HepG2 (cell line): ENCODE measurements around the gene POLR2H. TPM values are rescaled to one million over a fixed set of nuclear protein-coding genes. Genes with fewer than 3 reads are reported as not detected.

ENCODE experiments used
- HNRNPH1 ChIP-seq: fragments of 200-400 bp; formaldehyde crosslinking; optimal IDR thresholded peaks from 2 replicates; pipeline ENCODE3; 2017; ENCODE audit warnings: mild to moderate bottlenecking, low read depth, low read length
- RCOR2 ChIP-seq: IDR thresholded peaks from 2 replicates; pipeline ENCODE4 v1.6.1; 2016; ENCODE audit warnings: missing biosample characterization, missing genetic modification reagents
- TEAD2 ChIP-seq: sonication (generic); formaldehyde crosslinking; IDR thresholded peaks from 2 replicates; pipeline ENCODE4 v1.9.0; 2021; ENCODE audit warnings: missing genetic modification reagents
- ZNF558 ChIP-seq: sonication (generic); formaldehyde crosslinking; IDR thresholded peaks from 2 replicates; pipeline ENCODE4 v1.9.0; 2022; ENCODE audit warnings: mild to moderate bottlenecking, missing genetic modification reagents, borderline replicate concordance
- ZNF75D ChIP-seq: sonication (generic); formaldehyde crosslinking; IDR thresholded peaks from 2 replicates; pipeline ENCODE4 v1.8.1; 2023; ENCODE audit warnings: missing genetic modification reagents, mild to moderate bottlenecking, borderline replicate concordance
- ZNF878 ChIP-seq: sonication (generic); formaldehyde crosslinking; IDR thresholded peaks from 2 replicates; pipeline ENCODE4 v1.8.1; 2023; ENCODE audit warnings: mild to moderate bottlenecking, missing genetic modification reagents, moderate library complexity
- ZSCAN30 ChIP-seq: sonication (generic); formaldehyde crosslinking; IDR thresholded peaks from 2 replicates; pipeline ENCODE4 v1.5.0; 2020; ENCODE audit warnings: mild to moderate bottlenecking, missing genetic modification reagents
- polyA plus RNA-seq, 8 experiments: library from polyadenylated mRNA; depleted of rRNA in 3 of 8; stranded (reverse) in 7 of 8; unstranded in 1 of 8; fragments of >200 nt; fragmentation: Illumina TruSeq in 4 of 8; extraction: Trizol in 4 of 8; gene quantifications; 2 replicates each; pipeline versions ENCODE4 v1.2.1 to v1.2.3, GENCODE V29; 2011 to 2016; ENCODE audit warnings: low read depth in 4 of 8, missing spikeins in 1 of 8, mixed read lengths in 1 of 8; ENCODE audit not compliant: insufficient read depth in 1 of 8
- total RNA-seq, 5 experiments: library from RNA; depleted of rRNA; stranded (reverse); fragments of >200 nt; fragmentation: Illumina TruSeq; extraction: Trizol; gene quantifications; 2 replicates each; pipeline ENCODE4 v1.2.3, GENCODE V29; 2016; ENCODE audit warnings: low read depth in 1 of 5
- TF ChIP-seq, protein P1 (sequence below): sonication (generic); formaldehyde crosslinking; conservative IDR thresholded peaks from 2 replicates; pipeline ENCODE4 v1.4.0; 2020; ENCODE audit warnings: missing genetic modification reagents
- TF ChIP-seq, protein P2 (sequence below): sonication (generic); formaldehyde crosslinking; IDR thresholded peaks from 2 replicates; pipeline ENCODE4 v1.4.0; 2020; ENCODE audit warnings: missing genetic modification reagents
- TF ChIP-seq, protein P3 (sequence below), 2 experiments: IDR thresholded peaks; 2 replicates each; pipeline ENCODE4 v1.6.1; 2011 to 2012; ENCODE audit warnings: low read length in 2 of 2, borderline replicate concordance in 1 of 2, low read depth in 1 of 2, mild to moderate bottlenecking in 1 of 2, moderate library complexity in 1 of 2
- TF ChIP-seq, protein P4 (sequence below): sonication (generic); formaldehyde crosslinking; IDR thresholded peaks from 2 replicates; pipeline ENCODE4 v1.5.0; 2020; ENCODE audit warnings: missing genetic modification reagents
- TF ChIP-seq, protein P5 (sequence below), 2 experiments: sonication (generic) in 1 of 2; formaldehyde crosslinking in 1 of 2; IDR thresholded peaks; 2 replicates each; pipeline versions ENCODE4 v1.4.0 to v1.6.1; 2016 to 2020; ENCODE audit warnings: borderline replicate concordance in 1 of 2, low read depth in 1 of 2, mild to moderate bottlenecking in 1 of 2, missing genetic modification reagents in 1 of 2

POLR2H gene
- total and polyA plus RNA-seq, 2 of the 13 experiments (the other 11 are each of a cell fraction or from before 2014, with no cell fraction given) = 118 to 194 TPM

DNA sequence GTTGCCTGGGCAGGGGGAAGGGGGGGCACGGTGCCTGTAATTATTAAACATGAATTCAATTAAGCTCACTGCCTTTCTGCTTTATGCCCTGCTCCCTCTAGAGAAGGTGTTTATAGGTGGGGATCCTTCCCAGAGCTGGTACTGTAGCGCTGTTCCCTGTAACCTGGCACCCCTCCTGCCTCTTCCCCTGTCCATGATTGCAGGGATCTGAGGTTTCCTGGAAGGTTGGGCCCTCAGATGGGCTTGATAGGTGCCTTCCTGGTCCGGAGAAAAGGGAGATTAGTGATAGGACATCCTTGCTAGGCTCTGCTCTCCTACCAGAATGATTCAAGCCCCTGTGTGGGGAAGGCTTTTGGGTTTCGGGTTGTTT lies 26.2 kb upstream of the POLR2H start (continued):
- TF ChIP-seq, protein P1, sequence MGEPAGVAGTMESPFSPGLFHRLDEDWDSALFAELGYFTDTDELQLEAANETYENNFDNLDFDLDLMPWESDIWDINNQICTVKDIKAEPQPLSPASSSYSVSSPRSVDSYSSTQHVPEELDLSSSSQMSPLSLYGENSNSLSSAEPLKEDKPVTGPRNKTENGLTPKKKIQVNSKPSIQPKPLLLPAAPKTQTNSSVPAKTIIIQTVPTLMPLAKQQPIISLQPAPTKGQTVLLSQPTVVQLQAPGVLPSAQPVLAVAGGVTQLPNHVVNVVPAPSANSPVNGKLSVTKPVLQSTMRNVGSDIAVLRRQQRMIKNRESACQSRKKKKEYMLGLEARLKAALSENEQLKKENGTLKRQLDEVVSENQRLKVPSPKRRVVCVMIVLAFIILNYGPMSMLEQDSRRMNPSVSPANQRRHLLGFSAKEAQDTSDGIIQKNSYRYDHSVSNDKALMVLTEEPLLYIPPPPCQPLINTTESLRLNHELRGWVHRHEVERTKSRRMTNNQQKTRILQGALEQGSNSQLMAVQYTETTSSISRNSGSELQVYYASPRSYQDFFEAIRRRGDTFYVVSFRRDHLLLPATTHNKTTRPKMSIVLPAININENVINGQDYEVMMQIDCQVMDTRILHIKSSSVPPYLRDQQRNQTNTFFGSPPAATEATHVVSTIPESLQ = no peak
- TF ChIP-seq ZNF878 (CRISPR knock-in tag) (no peak), RCOR2 (CRISPR knock-in tag) (no peak), ZNF558 (0 out of 2 replicates have a peak, but pooled peaks have one; percentile 17), ZSCAN30 (CRISPR knock-in tag) (no peak), HNRNPH1 (no peak), TEAD2 (CRISPR knock-in tag) (no peak), ZNF75D (CRISPR knock-in tag) (no peak)
- TF ChIP-seq, protein P2, sequence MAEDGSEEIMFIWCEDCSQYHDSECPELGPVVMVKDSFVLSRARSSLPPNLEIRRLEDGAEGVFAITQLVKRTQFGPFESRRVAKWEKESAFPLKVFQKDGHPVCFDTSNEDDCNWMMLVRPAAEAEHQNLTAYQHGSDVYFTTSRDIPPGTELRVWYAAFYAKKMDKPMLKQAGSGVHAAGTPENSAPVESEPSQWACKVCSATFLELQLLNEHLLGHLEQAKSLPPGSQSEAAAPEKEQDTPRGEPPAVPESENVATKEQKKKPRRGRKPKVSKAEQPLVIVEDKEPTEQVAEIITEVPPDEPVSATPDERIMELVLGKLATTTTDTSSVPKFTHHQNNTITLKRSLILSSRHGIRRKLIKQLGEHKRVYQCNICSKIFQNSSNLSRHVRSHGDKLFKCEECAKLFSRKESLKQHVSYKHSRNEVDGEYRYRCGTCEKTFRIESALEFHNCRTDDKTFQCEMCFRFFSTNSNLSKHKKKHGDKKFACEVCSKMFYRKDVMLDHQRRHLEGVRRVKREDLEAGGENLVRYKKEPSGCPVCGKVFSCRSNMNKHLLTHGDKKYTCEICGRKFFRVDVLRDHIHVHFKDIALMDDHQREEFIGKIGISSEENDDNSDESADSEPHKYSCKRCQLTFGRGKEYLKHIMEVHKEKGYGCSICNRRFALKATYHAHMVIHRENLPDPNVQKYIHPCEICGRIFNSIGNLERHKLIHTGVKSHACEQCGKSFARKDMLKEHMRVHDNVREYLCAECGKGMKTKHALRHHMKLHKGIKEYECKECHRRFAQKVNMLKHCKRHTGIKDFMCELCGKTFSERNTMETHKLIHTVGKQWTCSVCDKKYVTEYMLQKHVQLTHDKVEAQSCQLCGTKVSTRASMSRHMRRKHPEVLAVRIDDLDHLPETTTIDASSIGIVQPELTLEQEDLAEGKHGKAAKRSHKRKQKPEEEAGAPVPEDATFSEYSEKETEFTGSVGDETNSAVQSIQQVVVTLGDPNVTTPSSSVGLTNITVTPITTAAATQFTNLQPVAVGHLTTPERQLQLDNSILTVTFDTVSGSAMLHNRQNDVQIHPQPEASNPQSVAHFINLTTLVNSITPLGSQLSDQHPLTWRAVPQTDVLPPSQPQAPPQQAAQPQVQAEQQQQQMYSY (CRISPR knock-in tag) = no peak
- TF ChIP-seq, protein P3, sequence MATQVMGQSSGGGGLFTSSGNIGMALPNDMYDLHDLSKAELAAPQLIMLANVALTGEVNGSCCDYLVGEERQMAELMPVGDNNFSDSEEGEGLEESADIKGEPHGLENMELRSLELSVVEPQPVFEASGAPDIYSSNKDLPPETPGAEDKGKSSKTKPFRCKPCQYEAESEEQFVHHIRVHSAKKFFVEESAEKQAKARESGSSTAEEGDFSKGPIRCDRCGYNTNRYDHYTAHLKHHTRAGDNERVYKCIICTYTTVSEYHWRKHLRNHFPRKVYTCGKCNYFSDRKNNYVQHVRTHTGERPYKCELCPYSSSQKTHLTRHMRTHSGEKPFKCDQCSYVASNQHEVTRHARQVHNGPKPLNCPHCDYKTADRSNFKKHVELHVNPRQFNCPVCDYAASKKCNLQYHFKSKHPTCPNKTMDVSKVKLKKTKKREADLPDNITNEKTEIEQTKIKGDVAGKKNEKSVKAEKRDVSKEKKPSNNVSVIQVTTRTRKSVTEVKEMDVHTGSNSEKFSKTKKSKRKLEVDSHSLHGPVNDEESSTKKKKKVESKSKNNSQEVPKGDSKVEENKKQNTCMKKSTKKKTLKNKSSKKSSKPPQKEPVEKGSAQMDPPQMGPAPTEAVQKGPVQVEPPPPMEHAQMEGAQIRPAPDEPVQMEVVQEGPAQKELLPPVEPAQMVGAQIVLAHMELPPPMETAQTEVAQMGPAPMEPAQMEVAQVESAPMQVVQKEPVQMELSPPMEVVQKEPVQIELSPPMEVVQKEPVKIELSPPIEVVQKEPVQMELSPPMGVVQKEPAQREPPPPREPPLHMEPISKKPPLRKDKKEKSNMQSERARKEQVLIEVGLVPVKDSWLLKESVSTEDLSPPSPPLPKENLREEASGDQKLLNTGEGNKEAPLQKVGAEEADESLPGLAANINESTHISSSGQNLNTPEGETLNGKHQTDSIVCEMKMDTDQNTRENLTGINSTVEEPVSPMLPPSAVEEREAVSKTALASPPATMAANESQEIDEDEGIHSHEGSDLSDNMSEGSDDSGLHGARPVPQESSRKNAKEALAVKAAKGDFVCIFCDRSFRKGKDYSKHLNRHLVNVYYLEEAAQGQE (IDR thresholded peaks at IDR 0.05; ENCODE audit: borderline replicate concordance in 1 of 2, low read depth in 1 of 2, low read length in 2 of 2) = no peak
- TF ChIP-seq, protein P4, sequence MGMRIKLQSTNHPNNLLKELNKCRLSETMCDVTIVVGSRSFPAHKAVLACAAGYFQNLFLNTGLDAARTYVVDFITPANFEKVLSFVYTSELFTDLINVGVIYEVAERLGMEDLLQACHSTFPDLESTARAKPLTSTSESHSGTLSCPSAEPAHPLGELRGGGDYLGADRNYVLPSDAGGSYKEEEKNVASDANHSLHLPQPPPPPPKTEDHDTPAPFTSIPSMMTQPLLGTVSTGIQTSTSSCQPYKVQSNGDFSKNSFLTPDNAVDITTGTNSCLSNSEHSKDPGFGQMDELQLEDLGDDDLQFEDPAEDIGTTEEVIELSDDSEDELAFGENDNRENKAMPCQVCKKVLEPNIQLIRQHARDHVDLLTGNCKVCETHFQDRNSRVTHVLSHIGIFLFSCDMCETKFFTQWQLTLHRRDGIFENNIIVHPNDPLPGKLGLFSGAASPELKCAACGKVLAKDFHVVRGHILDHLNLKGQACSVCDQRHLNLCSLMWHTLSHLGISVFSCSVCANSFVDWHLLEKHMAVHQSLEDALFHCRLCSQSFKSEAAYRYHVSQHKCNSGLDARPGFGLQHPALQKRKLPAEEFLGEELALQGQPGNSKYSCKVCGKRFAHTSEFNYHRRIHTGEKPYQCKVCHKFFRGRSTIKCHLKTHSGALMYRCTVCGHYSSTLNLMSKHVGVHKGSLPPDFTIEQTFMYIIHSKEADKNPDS (CRISPR knock-in tag) = no peak
- TF ChIP-seq, protein P5, sequence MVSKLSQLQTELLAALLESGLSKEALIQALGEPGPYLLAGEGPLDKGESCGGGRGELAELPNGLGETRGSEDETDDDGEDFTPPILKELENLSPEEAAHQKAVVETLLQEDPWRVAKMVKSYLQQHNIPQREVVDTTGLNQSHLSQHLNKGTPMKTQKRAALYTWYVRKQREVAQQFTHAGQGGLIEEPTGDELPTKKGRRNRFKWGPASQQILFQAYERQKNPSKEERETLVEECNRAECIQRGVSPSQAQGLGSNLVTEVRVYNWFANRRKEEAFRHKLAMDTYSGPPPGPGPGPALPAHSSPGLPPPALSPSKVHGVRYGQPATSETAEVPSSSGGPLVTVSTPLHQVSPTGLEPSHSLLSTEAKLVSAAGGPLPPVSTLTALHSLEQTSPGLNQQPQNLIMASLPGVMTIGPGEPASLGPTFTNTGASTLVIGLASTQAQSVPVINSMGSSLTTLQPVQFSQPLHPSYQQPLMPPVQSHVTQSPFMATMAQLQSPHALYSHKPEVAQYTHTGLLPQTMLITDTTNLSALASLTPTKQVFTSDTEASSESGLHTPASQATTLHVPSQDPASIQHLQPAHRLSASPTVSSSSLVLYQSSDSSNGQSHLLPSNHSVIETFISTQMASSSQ (IDR thresholded peaks at IDR 0.05; ENCODE audit: low read depth) = no peak
- TF ChIP-seq, protein P5 (CRISPR knock-in tag; IDR thresholded peaks at IDR 0.05; ENCODE audit: borderline replicate concordance) = no peak
